Umbilical cord (tissue), 2 donors: ENCODE data around the gene AP2A2. TPM values are rescaled to one million over a fixed set of nuclear protein-coding genes. Genes with fewer than 3 reads are reported as not detected.
"Not testable (repeated sequence)": the region's sequence is repeated elsewhere in the genome, so short reads cannot be mapped to it uniquely, and the experiment has no call there.

Experiments
- DNase-seq: peaks from one replicate; pipeline ENCODE4 v3.0.0-alpha.2; 2015; ENCODE audit warnings: low spot score
- total RNA-seq: library from RNA; depleted of rRNA; stranded (reverse); fragments of >200 nt; gene quantifications from one replicate; pipeline ENCODE4 v1.2.3, GENCODE V29; 2014; ENCODE audit warnings: low replicate concordance; ENCODE audit not compliant: insufficient read depth

Gene AP2A2
- total RNA-seq, 1 donor from 2014 or later = 24.1 TPM

DNA sequence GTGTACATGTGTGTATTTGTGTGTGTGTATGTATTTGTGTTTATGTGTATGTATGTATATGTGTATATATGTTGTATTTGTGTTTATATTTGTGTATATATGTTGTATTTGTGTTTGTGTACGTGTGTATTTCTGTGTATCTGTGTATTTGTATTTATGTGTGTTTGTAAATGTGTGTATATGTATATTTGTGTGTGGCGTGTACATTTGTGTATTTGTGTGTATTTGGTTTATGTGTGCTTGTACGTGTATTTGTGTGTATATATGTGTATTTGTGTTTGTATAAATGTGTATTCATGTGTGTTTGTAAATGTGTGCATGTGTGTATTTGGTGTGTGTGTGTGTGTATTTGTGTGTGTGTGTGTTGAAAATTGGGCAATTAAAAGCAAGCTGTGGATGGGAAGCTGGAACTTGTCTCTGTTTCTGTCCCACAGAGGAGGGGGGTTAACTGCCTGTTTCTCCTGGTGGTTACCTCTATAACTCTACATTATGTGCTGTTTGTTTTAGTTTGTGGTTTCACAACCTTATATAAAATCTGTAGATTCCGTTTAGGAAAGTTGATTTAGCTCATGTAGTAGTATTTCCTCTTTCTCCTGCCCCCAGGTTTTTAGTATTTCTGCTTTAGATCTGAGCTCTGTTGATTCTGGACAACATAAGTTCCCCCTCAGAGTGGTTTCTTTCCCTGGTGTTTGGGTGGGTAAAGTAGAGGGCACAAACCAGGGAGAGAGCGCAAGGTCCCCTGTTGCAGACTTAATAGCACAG is 28.9 kb downstream of the AP2A2 start:
- no peak for DNase-seq

DNA sequence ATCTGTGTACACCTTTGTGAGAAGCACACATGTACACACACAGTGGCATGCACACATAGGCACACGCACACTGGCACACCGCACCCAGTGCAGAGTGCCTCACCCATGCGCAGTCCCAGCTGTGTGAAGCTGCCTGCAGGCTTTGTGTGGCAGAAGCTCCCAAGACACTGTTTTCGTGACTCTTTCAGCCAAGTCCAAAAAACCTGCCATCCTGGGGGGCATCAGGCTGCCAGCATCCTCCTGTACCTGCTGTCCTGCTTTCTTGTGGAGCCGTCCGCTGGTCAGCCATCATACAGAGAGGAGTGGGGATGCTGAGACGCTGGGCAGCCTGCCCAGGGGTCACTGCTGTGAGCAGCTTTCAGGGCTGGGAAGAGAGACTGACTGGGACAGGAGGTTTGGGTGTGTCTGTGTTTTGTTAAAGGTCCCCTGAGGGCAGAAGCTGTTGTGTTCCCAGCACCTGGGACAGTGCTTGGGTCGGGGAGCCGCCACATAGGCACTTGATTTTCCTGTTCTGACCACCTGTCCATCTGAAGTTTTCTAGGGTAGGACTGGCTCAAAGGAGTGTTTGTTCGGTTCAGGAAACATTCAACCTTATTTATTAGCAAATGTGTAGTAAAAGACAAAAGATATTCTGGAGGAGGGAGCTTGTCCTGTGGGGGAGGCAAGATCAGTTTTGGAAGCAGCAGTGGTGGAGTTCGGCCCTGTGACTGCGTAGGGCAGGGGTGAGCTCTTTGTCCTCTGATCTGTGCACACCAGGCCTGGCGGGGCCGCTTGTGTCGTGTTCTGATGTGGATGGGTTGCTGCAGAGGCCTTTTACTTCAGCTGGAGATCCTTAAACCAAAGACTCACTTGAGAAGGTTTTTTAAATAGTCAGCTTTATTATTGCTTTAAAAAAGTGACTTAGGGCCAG is 29.7 kb downstream of the AP2A2 start:
- peak; percentile 54 for DNase-seq

DNA sequence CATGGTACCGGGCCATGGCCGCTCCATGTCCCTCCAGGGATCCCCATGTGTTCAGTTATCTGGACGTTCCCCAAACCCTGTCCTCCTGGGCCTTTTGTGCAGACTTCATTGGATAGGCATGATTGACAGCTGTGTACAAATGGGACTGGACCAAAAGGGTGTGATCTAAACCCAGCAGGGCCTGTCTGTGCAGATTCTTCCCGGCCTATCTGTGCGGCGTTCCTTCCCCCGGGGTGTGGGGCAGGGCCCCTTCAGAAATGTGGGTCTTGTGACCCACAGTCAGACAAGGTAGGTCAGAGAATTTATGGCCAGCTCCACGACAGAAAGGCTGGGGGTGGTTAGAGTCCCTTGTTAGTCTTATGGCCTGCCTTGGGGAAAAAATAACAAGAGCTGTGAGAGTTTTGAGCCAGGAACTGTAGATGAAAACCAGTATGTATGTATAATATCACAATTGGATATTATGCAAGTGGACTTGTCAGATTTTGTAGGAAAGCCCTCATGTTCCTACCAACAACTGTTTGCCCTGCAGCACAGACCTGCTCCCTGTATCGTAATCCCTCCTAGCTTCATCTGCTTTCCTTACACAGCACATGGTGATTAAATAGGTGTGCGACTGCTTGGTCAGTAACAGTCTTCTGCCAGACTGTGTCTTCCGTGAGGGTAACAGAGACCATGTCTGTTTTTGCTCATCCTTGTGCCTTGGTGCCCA is 31.7 kb downstream of the AP2A2 start:
- DNase-seq = peak; percentile 35

DNA sequence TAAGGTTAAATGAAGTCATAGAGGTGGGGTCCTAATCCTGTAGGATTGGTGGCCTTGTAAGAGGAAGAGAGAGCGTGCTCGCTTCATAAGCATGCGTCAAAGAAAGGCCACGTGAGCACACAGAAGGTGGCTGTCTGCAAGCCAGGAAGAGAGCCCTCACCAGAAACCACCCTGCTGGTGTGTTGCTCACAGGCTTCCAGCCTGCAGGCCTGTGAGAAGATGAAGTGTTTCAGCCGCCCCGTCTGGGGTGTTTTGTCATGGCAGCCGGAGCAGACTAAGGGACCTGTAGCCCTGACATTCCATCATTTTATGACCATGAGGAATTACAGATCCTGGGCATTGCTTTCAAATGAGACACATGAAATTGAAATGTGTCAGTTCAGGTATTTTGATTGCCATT is 32.4 kb downstream of the AP2A2 start:
- no peak for DNase-seq

DNA sequence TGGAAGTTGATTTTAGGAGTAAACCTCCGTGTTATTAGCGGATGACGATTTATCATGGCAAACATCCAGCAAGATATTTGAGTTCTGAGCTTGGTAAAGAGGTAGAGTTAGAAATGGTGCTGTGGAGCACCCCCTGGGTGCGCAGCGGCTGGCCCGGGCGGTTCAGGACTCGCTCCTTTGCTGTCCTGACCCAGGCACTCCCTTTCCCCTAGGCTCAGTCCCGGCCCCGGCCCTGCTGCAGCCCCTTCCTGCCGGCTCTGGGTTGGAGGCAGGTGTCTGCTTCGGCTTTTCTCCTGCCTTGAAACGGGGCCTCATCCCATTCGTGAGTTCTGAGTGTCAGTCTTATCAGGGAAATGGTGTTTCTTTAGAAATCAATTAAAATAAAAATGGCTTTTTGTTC is 33.4 kb downstream of the AP2A2 start:
- no peak for DNase-seq

DNA sequence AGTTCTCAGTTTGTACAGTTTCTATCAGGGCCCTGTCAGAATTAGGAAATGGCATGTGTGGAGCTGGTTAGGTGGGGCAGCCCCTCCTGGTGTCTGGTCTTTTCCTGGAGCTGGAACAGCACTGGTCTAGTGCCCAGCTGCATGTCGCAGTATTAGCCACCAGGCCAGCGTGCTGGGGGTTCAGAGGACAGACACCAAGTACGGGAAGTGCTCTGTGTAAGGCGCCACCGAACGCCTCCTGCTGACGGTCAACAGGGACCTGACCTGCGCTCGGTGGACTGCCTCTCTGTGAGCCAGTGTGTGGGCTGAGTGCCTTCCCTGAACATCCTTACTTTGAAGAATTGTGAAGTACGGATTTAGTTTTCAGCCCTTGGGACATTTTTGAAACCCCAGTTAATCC is 33.9 kb downstream of the AP2A2 start:
- no peak for DNase-seq

DNA sequence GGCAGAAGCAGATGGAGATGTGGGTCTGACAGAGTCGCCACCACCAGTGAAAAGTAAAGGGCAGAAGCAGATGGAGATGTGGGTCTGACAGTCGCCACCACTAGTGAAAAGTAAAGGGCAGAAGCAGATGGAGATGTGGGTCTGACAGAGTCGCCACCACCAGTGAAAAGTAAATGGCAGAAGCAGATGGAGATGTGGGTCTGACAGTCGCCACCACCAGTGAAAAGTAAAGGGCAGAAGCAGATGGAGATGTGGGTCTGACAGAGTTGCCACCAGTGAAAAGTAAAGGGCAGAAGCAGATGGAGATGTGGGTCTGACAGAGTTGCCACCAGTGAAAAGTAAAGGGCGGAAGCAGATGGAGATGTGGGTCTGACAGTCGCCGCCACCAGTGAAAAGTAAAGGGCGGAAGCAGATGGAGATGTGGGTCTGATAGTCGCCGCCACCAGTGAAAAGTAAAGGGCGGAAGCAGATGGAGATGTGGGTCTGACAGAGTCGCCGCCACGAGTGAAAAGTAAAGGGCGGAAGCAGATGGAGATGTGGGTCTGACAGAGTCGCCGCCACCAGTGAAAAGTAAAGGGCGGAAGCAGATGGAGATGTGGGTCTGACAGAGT is 35.7 kb downstream of the AP2A2 start:
- DNase-seq = not testable (repeated sequence)

DNA sequence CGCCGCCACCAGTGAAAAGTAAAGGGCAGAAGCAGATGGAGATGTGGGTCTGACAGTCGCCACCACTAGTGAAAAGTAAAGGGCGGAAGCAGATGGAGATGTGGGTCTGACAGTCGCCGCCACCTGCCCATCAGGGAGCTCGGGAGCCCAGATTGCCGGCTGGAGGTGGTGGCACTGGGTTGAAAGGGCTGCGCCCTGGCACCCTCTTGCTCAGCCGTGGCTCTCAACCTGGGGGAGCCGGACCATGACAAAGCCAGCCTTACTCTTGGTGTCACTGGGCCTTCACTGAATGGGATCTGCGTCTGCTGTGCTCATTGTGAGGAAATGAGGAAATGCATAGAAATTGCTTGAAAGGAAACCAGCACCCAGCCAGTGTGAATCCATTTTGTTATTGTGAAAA is 36.3 kb downstream of the AP2A2 start:
- no peak for DNase-seq

DNA sequence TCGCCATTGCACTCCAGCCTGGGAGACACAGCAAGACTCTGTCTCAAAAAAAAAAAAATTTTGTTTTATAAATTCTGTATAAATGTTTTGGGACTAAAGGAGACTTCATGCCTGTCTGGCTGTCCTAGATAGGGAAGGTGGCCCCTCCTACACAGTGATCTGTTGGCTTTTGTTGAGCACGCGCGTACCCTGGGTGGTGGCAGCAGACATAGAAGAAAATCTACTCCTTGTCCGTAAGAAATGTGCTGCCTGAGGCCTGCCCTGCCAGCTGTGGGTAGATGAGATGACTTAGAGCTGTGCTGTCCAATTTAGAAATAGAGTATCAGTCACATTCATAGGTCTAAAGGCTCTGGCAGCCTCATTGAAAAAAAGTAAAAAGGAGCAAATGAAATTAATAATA is 37.0 kb downstream of the AP2A2 start:
- DNase-seq = no peak

DNA sequence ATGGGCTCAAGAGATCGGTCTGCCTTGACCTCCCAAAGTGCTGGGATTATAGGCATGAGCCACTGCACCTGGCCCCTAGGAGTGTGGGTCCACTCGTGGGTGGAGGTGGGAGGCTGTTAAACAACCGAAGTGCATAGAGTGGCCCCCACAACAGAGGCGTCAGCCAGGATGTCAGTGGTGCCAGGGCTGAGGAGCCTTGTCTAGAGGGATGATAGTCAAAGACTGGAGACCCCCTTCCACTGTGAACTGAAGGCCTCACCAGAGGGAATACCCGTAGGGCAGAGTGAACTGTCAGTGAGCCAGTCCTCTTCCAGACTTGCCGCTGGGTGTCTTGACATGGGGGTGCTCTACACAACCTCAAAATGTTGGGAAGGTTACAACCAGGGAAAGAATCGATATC is 38.2 kb downstream of the AP2A2 start:
- DNase-seq = no peak

DNA sequence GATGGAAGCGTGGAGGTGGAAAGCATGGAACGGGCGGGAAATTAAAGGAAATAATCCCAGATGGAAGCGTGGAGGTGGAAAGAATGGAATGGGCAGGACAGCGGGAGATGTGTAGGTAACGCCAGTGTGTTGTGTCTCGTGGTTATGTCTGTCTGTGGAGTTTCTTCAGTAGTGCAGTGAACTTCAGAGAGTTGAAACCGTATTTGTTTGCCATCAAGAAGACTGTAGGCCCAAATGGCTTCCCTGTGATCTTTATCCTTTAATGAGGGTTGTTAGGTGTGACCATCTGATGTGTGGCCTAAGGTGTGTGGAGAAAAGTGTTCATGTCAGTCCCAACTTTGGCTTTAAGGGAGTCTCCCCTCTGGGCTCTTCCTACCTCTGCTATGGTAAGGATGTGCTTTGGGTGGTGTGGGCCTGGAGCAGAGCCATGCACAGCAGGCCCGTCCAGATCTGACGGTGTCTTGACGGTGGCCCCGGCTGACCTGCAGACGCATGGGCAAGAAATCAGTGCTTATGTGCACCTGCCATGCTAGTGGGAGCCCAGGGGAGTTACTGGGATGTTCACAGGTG is 39.6 kb downstream of the AP2A2 start:
- DNase-seq = no peak

DNA sequence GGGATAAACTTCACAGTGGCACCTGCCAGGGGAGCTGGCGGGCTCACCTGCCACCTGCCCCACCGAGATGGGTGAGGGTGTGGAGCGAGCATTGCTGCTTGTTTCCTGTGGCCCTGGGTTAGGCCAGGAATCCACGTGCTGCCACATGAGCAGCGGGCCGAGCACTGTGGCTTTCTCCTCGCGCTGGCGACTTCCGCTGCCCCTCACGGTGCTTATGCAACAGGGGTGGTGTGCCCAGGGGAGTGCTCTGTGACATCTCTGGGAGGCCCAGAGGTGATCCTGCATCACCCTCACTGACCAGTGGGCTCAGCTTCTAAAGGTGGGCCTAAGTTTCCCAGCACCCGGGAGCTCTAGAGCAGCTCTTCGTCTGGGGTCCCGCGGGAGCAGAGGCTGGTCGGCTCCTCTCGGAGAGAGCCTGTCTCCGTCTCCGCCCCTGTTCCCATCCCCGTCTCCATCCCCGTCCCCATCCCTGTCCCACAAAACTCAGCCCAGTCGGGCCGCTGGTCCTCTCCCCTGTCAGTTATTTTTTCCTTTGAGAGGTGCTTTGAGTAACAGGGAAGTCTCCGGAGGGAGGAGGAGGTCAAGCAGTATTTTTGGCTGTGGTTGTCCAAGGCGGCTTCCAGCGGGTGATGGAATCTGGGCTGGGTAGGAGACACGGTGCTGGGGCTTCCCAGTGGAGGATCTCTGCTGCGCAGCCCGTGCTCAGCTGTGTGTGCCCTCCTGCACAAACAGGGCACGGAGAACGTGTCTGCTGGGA is 42.5 kb downstream of the AP2A2 start:
- DNase-seq = no peak

DNA sequence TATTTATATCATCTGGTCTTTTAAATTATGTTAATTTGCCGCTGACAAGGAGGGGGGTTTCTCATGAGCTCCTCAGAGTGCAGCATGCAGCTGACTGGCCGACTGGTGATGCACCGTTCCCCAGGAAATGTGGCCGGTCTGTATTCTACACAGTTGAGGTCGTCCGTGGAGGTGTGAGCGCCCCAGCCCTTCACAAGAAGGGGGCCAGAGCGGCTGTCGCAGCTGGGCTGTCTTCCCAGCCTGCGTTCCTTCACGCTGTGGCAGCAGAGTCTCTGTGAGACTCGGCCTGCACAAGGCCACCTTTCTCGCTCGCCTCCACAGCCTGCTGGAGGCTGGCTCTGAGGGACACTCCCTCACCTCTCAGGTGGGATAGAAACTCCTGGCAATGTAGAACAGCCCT is 43.2 kb downstream of the AP2A2 start:
- no peak for DNase-seq

DNA sequence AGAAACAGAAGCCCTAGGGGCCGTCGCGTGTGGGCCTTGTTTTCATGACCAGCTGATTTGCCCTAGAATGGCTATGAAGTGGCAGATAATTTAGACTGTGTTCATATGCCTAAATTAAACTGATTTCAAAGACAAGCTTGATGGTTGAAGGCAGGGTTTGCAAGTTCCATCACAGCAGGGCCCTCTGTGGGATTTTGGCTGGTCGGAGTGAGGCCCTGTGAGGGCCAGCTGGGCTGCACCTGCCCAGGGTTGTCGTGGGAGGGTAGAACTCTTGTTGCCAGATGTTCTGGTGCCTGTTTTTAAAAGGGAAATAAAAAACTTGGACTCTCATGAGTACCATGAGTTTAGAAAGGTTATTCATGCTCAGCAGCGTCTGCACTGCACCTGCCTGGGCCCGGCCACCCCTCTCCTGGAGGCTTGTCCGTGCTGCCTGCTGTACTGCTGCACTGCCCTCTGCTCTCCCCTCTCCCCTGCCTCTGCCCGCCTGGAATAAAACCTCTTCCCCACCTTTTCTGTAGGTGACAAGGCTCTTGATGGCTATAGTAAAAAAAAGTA is 44.1 kb downstream of the AP2A2 start:
- no peak for DNase-seq

DNA sequence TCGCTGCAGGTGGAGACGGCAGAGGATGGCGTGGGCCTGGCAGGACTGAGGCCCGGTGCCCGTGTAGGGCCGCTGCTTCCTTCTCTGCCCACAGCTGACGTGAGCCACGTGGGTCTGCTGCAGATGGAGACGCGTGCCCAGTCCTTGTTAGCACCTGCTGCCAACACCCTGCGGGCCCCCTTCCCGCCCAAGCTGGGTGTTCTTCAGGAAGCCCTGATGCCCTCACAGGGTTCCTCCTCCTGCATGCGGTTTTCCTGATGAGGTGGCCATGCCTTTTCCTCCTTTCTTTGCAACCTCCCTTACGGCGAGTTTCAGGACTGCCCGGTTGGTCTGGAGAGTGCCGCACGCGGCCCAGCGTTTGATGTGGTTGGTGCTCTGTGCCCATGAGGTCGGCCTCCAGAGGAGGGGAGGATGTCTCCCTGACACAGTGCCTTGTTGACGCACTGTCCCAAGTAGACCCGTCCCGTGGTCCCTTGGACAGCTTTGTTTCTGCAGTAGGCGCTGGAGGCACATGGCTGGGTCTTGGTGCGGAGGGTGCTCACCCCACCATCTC is 44.7 kb downstream of the AP2A2 start:
- no peak for DNase-seq

DNA sequence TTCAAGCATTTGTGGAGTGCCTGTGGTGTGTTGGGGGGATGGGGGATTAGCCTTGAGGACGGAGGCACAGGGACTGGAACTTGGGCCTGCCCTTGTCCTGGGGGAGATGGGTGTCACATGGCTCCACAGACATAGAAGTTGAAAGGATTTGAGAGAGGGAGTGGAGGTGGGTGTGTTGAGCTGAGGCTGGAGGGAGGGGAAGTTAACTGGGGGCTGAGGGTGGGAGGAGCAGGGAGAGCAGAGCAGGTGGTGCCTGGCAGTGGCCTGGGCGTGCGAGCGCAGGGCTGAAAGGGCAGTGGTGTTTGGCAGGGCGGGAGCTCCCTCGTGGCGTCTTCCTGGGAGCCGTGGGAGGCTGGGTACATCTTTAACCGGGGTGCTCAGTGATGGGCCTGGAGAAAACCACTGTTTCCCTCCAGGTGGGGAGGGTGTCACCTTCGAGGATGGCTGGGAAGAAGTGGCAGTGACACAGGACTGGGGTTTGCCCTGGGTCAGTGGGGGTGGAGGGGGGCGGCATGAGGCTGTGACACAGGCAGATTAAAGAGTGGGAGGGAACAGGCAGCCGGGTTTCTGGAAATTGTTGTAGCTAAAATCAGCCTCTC is 45.5 kb downstream of the AP2A2 start:
- DNase-seq = no peak

DNA sequence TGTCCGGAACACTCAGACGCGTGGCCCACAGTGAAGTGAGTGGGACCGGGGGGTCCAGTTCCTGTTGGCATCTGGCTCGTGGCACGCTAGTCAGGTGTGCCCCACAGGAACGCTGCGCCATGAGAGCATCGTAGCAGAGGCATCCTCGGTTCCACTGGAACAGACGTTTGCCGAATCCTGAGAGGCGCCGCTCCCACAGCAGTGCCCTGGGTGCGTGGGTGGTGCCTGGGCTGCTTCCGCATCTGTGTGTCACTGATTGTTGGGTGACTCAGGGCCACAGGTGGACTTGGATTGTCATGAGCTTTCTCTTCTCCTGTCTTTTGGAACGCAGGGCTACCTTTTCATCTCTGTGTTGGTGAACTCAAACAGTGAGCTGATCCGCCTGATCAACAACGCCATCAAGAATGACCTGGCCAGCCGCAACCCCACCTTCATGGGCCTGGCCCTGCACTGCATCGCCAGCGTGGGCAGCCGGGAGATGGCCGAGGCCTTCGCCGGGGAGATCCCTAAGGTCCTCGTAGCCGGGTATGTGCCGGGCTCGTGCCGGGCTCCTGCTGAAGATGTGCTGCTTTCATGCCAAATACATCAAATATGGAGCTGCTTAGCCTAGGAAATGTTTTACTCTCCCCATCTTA is 46.2 kb downstream of the AP2A2 start:
- DNase-seq = no peak

DNA sequence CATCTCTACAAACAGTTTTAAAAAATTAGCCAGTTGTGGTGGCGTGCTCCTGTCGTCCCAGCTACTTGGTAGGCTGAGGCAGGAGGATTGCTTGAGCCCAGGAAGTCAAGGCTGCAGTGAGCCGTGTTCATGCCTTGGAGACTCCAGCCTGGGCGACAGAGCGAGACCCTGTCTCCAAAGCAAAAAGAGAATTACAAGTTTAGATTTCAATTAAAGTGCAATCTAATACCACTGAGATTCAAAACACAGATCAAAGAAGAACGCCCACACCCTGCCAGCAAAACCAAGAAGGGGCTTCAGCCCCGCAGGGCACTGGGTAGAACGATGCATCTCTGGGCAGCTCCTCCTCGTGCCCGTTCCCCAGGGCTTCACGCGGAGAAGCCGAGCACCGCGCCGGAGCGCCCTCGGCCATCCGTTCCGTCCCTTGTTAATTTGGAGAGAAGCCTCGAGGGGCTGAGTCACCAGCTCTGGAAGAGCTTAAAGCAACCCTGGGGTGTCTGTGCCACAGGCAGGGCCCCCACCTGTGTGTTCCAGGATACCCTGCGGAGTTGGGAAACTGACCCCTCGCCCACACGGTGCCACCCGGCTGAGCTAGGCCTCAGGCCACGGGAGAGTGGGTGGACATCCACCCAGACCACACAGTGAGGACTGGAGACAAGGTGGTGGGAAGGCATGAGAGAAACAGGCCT is 47.0 kb downstream of the AP2A2 start:
- DNase-seq = no peak

DNA sequence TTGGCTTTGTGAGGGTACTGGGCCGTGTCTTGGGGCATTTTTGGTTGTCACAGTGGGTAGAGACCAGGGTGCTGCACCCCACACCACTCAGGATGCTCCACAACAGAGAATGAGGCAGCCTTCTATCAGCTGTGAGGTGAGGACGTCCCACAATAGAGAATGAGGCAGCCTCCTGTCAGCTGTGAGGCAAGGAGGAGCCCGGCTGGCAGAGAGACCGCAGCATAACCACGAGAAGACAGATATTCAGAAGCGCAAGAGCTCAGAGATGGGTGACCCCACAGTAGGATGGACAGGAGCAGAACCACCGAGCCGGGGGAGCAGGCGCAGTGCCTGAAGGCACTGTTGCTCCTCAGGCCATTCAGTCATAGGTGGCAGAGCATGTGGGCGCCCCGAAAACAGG is 47.6 kb downstream of the AP2A2 start:
- DNase-seq = no peak
